GM19324 (cell line): ENCODE results near the gene BARX2.

Source experiments
- ATAC-seq: cut with Tn5 transposase; IDR thresholded peaks from one replicate; pipeline ENCODE4 v1.9.1; 2021; ENCODE audit warnings: mild to moderate bottlenecking, moderate library complexity; ENCODE audit not compliant: unreplicated experiment, low FRiP score

Gene BARX2

GRCh38 chr11:129394709-129395108, 19.1 kb downstream of the BARX2 start:
- no peak for ATAC-seq

- ATAC-seq = no peak
Measured at GRCh38 chr11:129395432-129395831, 19.8 kb downstream of the BARX2 start.

GRCh38 chr11:129395883-129396282, 20.2 kb downstream of the BARX2 start:
- ATAC-seq = no peak

- ATAC-seq = no peak
Measured at GRCh38 chr11:129396454-129396853, 20.8 kb downstream of the BARX2 start.

GRCh38 chr11:129402206-129403171, 26.8 kb downstream of the BARX2 start:
- ATAC-seq = no peak

- ATAC-seq = no peak
Measured at GRCh38 chr11:129404731-129405130, 29.1 kb downstream of the BARX2 start.

- no peak for ATAC-seq
Measured at GRCh38 chr11:129408865-129409444, 33.3 kb downstream of the BARX2 start.

GRCh38 chr11:129410395-129410960, 34.8 kb downstream of the BARX2 start:
- no peak for ATAC-seq

GRCh38 chr11:129412494-129412893, 36.8 kb downstream of the BARX2 start:
- no peak for ATAC-seq

- ATAC-seq = no peak
Measured at GRCh38 chr11:129414144-129414872, 38.7 kb downstream of the BARX2 start.

GRCh38 chr11:129416080-129416820, 40.6 kb downstream of the BARX2 start:
- no peak for ATAC-seq

GRCh38 chr11:129417458-129417857, 41.8 kb downstream of the BARX2 start:
- ATAC-seq = no peak

GRCh38 chr11:129418039-129418438, 42.4 kb downstream of the BARX2 start:
- ATAC-seq = no peak

GRCh38 chr11:129419386-129419785, 43.7 kb downstream of the BARX2 start:
- no peak for ATAC-seq

- ATAC-seq = no peak
Measured at GRCh38 chr11:129423426-129423825, 47.8 kb downstream of the BARX2 start.

GRCh38 chr11:129425214-129425613, 49.6 kb downstream of the BARX2 start:
- no peak for ATAC-seq

GRCh38 chr11:129426038-129426437, 50.4 kb downstream of the BARX2 start:
- ATAC-seq = no peak

GRCh38 chr11:129426776-129427175, 51.1 kb downstream of the BARX2 start:
- ATAC-seq = no peak

- no peak for ATAC-seq
Measured at GRCh38 chr11:129427376-129427775, 51.7 kb downstream of the BARX2 start.

GRCh38 chr11:129427816-129428406, 52.3 kb downstream of the BARX2 start:
- no peak for ATAC-seq
